ENCODE measurements around the gene KIRREL3.

Gene KIRREL3

DNA sequence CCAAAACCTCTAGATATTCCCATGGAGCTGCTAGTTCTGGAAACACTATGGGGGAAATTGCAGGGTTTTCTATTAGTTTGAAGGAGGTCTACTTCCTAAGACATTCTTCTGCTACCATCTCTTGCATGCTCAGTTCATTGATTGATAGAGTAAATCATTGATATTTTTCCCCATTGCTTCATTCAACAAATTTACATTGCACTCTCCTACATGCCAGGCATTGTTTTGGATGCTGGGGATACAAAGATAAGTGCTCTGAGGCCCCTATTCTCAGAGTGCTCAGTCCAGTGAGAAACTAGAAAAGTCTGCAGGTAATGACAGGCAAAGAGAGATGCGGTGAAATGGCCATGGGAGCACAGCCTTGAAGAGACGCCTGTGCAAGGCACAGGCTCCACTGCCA lies 313.1 kb downstream of the KIRREL3 start:
- TF ChIP-seq POLR2A (IDR thresholded peaks at IDR 0.05; ENCODE audit: low read depth, low read length): no peak
- FAIRE-seq: no peak

DNA sequence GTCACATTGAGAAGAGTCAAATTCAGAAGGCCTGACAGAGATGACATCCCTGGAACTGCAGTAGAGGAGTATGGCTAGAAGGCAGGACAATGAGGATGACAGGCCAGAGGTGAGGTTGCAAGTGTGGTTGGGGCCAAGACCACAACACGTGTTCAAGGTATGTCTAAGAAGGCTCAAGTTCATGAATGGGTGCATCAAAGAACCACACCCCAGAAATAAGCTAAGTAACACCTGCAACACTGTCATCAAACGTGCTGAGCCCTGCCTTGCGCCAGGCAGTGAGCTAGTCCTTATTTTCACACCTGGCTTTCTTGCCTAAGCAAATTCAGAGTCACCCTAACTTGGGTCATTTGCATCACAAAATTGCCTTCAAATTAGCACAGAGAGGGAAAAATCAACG lies 313.6 kb downstream of the KIRREL3 start:
- DNase-seq (ENCODE audit: insufficient read length, low spot score) (no peak), FAIRE-seq (no peak)
- TF ChIP-seq POLR2A (IDR thresholded peaks at IDR 0.05; ENCODE audit: low read depth, low read length): no peak

More for the DNA sequence above, 313.1 kb downstream of the KIRREL3 start:
- DNase-seq (ENCODE audit: insufficient read length, low spot score): no peak

DNA sequence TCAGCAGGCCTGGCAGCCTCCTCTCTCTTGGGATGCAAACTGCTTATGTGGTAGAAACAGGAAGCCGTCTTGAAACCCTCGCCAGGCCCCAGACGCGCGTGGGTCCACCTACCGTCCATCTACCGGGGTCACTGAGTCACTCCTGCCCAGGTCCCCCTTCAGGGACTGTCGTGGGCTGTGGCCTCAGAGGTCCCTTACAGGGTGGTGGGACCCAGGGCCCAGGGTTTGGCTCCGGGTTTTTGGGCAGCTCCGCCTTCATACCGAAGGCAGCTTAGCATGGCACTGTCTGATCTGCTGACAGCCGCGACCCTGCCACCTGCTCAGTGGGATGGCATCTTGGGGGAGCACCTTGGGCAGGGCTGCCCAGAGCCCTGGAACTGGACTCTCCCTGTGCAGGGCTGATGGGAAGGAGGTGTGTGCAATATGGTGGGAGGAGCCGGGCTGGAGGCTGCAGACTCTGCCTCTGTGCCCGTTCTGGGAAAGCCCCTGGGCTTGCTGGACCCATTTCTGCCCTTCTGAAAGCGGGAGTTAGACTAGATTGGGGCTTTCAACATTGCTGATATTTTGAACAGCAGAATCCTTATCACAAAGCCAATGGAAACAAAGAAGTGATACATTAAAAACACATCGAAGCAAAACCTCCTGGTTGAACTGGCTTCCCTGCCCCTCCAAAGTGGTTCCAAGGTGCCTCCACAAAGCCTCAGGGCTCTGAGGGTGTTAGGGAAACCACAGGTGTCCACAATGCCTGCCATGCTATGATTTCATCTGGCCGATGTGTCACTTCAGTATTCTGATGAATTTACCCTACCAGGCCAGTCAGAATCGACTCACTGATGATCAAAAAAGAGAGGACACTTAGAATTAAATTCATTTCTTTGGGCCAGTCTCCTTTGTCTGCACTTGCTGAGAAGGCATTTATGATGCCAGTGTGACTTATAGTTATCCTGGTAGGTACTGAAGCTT lies 316.5 kb downstream of the KIRREL3 start:
- DNase-seq (ENCODE audit: insufficient read length, low spot score): no peak
- FAIRE-seq: no peak
- no peak for TF ChIP-seq POLR2A (IDR thresholded peaks at IDR 0.05; ENCODE audit: low read depth, low read length)

DNA sequence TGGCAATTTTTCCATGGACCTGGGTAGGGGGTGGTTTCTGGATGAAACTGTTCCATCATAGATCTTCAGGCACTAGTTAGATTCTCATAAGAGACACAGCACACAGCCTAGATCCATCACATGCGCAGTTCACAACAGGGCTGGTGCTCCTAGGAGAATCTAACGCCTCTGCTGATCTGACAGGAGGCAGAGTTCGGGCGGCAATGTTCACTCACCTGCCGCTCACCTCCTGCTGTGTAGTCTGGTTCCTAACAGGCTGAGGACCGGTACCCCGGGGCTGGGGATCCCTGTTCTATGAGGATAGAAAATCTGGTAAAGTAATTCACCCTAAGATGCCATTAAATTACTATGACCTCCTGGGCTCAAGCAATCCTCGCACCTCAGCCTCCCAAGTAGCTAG lies 318.0 kb downstream of the KIRREL3 start:
- no peak for TF ChIP-seq POLR2A (IDR thresholded peaks at IDR 0.05; ENCODE audit: low read depth, low read length)
- FAIRE-seq (no peak), DNase-seq (ENCODE audit: insufficient read length, low spot score) (no peak)

DNA sequence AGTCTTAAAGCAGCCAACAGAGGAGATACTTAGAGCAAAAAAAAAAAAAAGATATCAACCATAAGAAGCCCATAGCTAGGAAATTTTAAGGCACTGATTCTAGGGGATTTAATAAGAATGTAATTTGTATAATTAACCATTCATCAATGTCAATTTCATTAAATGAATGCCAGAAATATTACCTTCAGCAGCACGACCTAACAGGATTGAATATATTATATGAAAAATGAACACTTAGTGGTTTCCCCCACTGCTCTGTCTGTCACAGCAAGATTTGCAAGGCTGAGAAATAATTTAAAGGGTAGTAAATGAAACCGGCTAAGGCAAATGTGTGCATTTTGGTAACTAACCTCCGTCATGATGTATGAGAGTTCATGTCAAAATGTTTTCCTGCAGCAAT lies 319.9 kb downstream of the KIRREL3 start:
- DNase-seq (ENCODE audit: insufficient read length, low spot score) (no peak), FAIRE-seq (no peak)
- no peak for TF ChIP-seq POLR2A (IDR thresholded peaks at IDR 0.05; ENCODE audit: low read depth, low read length)

DNA sequence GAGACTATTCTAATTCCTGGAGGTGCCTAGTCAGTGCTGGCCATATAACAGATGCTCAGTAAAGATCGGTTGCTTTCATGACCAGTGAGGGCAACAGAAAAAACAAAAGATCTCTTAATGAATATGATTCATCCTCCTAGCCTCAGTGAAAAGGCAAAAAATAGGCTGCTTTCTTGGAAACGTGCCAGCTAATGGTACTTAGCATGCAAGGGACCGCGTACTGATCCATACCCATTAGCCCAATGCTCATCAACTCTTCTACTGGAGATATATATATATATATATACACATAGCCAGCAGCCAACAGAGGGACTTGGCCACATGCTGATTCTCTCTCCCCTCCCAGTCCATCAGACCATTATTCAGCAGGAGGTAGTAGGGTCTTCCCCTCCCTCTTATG lies 320.4 kb downstream of the KIRREL3 start:
- FAIRE-seq (no peak), DNase-seq (ENCODE audit: insufficient read length, low spot score) (no peak)
- no peak for TF ChIP-seq POLR2A (IDR thresholded peaks at IDR 0.05; ENCODE audit: low read depth, low read length)

DNA sequence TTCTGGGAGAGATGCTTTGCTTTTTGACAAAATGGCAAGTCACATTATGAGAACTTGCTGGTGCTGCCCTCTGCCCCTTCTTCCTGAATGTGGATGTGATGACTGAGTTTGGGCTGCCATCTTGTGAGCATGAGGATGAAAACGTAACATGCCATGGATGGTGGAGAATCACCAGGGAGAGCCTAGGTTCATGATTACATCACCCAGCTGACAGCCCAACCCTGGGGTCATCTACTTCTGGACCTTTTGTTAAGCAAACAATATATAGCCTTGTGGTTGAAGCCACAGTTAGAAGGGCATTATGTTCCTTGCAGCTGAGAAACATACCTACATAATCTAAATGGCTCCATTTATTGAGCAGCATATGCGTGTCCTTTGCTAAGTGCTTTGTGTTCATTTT lies 321.5 kb downstream of the KIRREL3 start:
- TF ChIP-seq POLR2A (IDR thresholded peaks at IDR 0.05; ENCODE audit: low read depth, low read length): no peak
- FAIRE-seq (no peak), DNase-seq (ENCODE audit: insufficient read length, low spot score) (no peak)

DNA sequence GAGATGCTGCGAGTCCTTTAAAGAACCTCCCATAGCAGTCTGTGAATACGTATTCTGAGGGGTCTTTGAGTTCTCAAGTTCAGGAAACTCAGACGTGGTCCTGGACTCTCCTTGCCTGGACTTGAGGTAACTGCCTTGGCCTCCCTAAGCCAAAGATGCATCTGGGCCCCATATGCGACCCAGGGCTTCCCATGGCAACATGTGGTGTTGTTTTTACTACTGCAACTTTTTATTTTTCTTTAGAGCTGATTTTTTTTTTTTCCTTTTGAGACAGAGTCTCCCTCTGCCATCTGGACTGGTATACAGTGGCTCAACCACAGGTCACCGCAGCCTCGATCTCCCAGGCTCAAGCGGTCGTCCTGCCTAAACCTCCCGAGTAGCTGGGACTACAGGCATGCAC lies 324.0 kb downstream of the KIRREL3 start:
- FAIRE-seq: no peak
- no peak for DNase-seq (ENCODE audit: insufficient read length, low spot score)
- no peak for TF ChIP-seq POLR2A (IDR thresholded peaks at IDR 0.05; ENCODE audit: low read depth, low read length)

DNA sequence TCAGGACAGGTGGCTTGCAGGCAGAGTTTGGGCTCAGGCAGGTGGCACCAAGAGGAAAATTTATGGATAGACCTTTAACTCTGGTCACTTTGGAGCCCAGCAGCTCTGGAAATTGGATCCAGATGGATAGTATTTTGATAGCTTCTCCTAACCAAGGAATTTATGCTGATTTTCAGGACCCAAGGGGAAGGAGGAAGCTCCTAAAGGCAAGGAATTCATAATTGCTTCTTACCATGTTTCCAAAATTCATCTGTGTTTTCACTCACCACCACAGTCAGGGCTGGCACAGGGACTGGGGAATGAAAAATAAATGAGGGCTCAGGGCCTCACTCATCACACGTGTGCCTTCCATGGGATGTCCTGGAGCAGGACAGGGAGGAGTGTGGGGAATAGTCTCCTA lies 327.3 kb downstream of the KIRREL3 start:
- FAIRE-seq: no peak
- DNase-seq (ENCODE audit: insufficient read length, low spot score): no peak
- TF ChIP-seq POLR2A (IDR thresholded peaks at IDR 0.05; ENCODE audit: low read depth, low read length): no peak

DNA sequence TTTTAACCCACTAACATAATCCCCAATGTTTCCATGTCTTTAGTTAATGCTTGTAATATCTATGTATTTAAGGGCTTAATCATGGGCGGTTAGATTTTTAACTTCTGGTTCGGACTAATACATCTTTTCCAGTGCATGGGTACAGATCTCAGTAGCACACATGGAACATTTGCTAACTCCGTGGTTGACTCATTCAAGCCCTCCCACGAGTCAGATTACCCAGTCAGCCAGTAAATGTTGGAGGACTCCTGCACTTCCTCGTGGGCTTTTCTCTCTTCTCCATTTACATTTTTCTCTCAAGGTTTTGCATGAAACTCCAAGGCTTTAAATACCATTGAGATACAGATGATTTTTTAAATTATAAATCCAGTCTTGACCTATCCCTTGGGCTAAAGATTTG lies 331.2 kb downstream of the KIRREL3 start:
- TF ChIP-seq POLR2A (IDR thresholded peaks at IDR 0.05; ENCODE audit: low read depth, low read length): no peak
- FAIRE-seq: no peak
- no peak for DNase-seq (ENCODE audit: insufficient read length, low spot score)

DNA sequence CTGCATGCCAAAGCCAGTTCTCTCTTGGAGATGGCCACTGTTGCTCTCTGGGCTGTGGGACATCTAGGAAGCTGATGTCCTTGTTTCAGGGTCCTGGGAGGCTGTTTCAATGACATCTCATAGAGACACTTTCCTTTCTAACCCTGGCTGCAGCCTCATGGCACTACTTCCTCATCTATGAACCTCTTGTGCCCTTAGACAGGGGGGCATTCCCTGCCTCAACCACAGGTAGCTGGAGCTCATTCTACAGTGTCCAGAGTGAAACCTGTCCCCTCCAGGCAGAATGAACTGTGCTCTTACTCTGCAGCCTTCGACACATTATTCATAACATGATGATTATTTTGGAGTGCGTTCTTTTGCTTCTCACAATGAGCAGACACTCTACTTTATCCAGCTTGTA lies 335.9 kb downstream of the KIRREL3 start:
- FAIRE-seq (no peak), DNase-seq (ENCODE audit: insufficient read length, low spot score) (no peak)
- no peak for TF ChIP-seq POLR2A (IDR thresholded peaks at IDR 0.05; ENCODE audit: low read depth, low read length)

DNA sequence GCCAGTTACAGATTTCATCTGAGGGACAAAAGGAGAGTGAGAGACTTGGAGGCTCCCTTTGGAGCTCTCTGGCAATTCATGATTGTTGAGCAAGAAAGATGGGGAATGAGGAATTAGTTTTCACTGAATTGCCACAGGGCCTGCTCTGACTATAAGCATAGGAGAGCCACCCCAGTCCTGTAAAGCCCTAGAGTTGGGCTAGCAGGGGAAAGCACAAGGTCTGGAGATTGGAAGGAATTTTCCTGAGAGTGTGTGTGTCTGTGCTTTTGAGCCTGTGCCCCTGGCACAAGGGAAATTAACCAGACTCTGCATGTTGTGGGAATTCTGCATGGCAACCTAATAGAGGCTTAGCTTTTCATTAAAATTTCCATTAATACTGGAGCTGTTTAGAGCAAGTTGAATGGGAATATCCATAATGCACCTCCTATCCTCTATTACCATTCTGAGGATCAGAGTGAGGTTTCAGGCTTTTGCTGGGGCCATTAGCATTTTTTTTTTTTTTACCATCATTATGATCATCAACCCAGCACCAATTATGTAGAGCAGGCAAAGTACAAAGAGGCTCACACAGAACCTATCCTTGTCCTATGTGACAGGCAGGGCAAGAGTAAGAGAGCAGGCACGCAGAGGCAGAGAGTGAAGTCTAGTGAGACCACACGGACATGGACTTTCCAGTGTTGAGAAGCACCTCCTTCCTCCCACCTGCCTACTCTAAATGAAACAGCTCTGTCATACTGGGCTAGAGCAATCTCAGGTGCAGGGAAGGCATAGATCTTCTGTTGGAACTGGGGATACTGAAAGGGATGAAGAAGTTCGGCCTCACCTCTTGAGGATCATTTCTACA lies 336.6 kb downstream of the KIRREL3 start:
- no peak for FAIRE-seq
- DNase-seq (ENCODE audit: insufficient read length, low spot score): no peak
- no peak for TF ChIP-seq POLR2A (IDR thresholded peaks at IDR 0.05; ENCODE audit: low read depth, low read length)

DNA sequence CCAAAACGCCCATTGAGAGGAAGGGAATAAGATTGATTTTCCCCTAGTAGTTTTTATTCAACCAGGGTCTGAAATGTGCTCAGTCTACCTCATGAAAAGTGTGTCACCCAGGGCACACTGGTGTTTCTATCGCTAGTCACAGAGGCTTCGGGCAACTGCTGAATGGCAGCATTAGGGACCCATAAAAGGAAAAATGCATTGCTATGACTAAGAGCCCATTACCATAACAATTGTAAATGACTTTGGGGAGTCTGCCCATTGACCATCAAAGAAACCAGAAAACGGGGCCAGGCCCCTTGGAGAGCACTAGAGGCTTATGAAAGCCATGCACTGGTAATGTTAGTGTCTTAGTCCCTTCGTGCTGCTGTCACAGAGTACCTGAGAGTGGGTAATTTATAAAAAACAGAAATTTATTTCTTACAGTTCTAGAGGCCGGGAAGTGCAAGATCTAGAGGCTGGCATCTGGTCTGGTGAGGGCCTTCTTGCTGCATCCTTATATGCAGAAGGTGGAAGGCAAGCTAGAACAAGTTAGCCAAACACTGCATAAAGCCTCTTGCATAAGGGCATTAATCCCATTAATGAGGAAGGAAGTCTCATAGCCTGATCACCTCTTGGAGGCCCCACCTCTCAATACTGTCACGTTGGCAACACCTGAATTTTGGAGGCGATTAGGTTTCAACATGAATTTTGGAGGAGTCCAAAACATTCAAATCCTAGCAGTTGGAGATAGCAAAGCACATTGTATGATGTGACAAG lies 338.4 kb downstream of the KIRREL3 start:
- DNase-seq (ENCODE audit: insufficient read length, low spot score) (no peak), FAIRE-seq (no peak)
- TF ChIP-seq POLR2A (IDR thresholded peaks at IDR 0.05; ENCODE audit: low read depth, low read length): no peak
